ENCODE data around the gene SLC27A3. TPM values are rescaled to one million over a fixed set of nuclear protein-coding genes. Genes with fewer than 3 reads are reported as not detected.

Gene SLC27A3
- total RNA-seq, 2 experiments from 2014 or later: 4.5 to 10.2 TPM

DNA sequence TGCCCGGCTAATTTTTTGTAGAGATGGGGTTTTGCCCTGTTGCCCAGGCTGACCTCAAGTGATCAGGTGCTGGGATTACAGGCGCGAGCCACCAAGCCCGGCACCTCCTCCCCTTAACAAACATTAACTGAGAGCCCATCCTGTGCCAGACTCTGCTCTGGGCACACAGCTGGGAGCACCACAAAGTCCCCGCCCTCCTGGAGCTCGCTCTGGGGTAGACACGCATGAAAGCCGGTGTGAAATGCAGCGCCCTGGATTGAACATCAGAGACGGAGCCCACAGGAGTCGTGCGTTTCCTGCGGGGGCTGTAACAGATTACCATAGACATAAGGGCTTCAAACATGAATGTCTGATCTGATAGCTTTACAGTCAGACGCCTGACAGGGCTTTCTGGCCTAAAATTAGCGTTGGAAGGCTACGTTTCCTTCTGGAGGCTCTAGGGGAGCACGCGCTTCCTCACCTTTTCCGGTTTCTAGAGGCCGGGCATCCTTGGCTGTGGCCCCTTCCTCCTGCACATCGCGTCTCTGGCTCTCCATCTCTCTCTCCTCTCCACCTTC is 14.3 kb downstream of the SLC27A3 start:
- intact Hi-C loops (cut with micrococcal nuclease; ENCODE audit: unreplicated experiment): no loop called here
- ChIA-PET POLR2A (interaction anchor here (1.0 kb wide), 1 partner anchor 8 kb away, joined by 3 read pairs; no protein-coding TSS in a partner anchor), CTCF (ENCODE audit: unreplicated experiment) (no interaction called here)
- Histone ChIP-seq H3K9me2 (ENCODE audit: insufficient read depth, low read length) (no peaks in the 10 kb centered on the region), H3K27ac (ENCODE audit: low read depth, low read length, poor library complexity, severe bottlenecking) (no peak overlapping the region), H3K4me1 (ENCODE audit: insufficient read depth, low read length, poor library complexity, severe bottlenecking) (peaks cover 35% of the 10 kb centered on the region), H3K36me3 (ENCODE audit: insufficient read depth, low read length) (no peaks in the 10 kb centered on the region), H3K4me2 (ENCODE audit: low read length) (no peak overlapping the region), H4K20me1 (ENCODE audit: insufficient read depth, low read length) (no peaks in the 10 kb centered on the region), H3K9me3 (ENCODE audit: low read length) (no peaks in the 10 kb centered on the region; the same call in 1 of the 2 replicates), H2AFZ (ENCODE audit: low read length) (no peak overlapping the region), H3K79me2 (ENCODE audit: insufficient read depth, low read depth, low read length) (no peaks in the 10 kb centered on the region), H3K4me3 (ENCODE audit: low read depth, low read length, poor library complexity, severe bottlenecking) (no peak overlapping the region)
- DNase-seq (ENCODE audit: low spot score): no peak
- BruUV-seq (replicated peaks): no TSS peak
- TF ChIP-seq EZH2phosphoT487 (IDR thresholded peaks at IDR 0.05; ENCODE audit: borderline replicate concordance, low read depth, low read length): no peak
- TF ChIP-seq, protein P1, sequence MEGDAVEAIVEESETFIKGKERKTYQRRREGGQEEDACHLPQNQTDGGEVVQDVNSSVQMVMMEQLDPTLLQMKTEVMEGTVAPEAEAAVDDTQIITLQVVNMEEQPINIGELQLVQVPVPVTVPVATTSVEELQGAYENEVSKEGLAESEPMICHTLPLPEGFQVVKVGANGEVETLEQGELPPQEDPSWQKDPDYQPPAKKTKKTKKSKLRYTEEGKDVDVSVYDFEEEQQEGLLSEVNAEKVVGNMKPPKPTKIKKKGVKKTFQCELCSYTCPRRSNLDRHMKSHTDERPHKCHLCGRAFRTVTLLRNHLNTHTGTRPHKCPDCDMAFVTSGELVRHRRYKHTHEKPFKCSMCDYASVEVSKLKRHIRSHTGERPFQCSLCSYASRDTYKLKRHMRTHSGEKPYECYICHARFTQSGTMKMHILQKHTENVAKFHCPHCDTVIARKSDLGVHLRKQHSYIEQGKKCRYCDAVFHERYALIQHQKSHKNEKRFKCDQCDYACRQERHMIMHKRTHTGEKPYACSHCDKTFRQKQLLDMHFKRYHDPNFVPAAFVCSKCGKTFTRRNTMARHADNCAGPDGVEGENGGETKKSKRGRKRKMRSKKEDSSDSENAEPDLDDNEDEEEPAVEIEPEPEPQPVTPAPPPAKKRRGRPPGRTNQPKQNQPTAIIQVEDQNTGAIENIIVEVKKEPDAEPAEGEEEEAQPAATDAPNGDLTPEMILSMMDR (conservative IDR thresholded peaks at IDR 0.05; ENCODE audit: low read length): no peak

DNA sequence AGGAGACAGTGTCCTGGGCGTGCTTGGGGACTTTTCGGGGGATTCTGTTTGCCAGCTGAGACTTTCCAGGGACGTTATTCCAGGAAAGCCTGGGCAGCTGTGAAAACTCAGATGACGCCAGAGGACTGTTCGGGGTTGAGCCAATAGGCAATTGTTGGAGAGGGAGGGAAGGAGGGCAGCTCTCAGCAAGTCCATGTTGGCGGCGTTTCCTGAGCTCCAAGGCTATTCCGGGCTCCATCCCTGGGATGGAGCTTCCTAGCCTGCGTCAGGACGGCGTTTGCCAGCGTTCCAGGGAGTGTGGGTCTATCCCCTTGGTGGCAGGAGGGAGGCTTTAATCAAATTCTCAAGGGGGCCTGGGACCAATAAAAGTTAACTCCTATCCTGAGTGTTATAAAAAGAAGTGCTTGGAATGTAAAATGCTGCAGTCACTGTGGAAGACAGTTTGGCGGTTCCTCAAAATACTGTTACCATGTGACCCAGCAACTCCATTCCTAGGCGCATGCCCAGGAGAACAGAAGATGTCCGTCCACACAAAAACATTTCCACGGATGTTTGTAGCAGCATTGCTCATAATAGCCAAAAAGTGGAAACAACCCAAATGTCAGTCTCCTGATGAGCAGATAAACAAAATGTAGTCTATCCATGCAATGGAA is 15.2 kb downstream of the SLC27A3 start:
- BruUV-seq (replicated peaks): no TSS peak
- TF ChIP-seq, protein P1 (conservative IDR thresholded peaks at IDR 0.05; ENCODE audit: low read length): no peak
- no peak for TF ChIP-seq EZH2phosphoT487 (IDR thresholded peaks at IDR 0.05; ENCODE audit: borderline replicate concordance, low read depth, low read length)
- no peaks in the 10 kb centered on the region; the same call in 1 of the 2 replicates for H3K9me3 ChIP-seq (ENCODE audit: low read length)
- H3K79me2 ChIP-seq (ENCODE audit: insufficient read depth, low read depth, low read length): no peaks in the 10 kb centered on the region
- no peak for DNase-seq (ENCODE audit: low spot score)
- peak overlapping the region; percentile 50; the same call in 1 of the 2 replicates for H2AFZ ChIP-seq (ENCODE audit: low read length)
- ChIA-PET CTCF (ENCODE audit: unreplicated experiment) (no interaction called here), POLR2A (interaction anchor here (1.0 kb wide), 1 partner anchor 9 kb away, joined by 3 read pairs; no protein-coding TSS in a partner anchor)
- H3K36me3 ChIP-seq (ENCODE audit: insufficient read depth, low read length): no peaks in the 10 kb centered on the region
- peak overlapping the region; percentile 27 for H3K27ac ChIP-seq (ENCODE audit: low read depth, low read length, poor library complexity, severe bottlenecking)
- peak overlapping the region; percentile 33 for H3K4me3 ChIP-seq (ENCODE audit: low read depth, low read length, poor library complexity, severe bottlenecking)
- no peaks in the 10 kb centered on the region for H3K9me2 ChIP-seq (ENCODE audit: insufficient read depth, low read length)
- no peaks in the 10 kb centered on the region for H4K20me1 ChIP-seq (ENCODE audit: insufficient read depth, low read length)
- intact Hi-C loops (cut with micrococcal nuclease; ENCODE audit: unreplicated experiment): no loop called here
- peak overlapping the region; percentile 51 for H3K4me2 ChIP-seq (ENCODE audit: low read length)
- H3K4me1 ChIP-seq (ENCODE audit: insufficient read depth, low read length, poor library complexity, severe bottlenecking): peaks cover 32% of the 10 kb centered on the region
